Stimulated activated CD8-positive, alpha-beta memory T cell treated with anti-CD3 and anti-CD28 coated beads, Interleukin-12 subunit alpha, Interleukin-12 subunit beta, amount 100 ng/mL, for 4 hours (primary cell): Measurements from ENCODE around the gene RNF121.

Experiments
- DNase-seq: peaks from one replicate; pipeline ENCODE4 v3.0.0-alpha.2; 2020; ENCODE audit warnings: low read depth

Gene RNF121

GRCh38 chr11:72039031-72039855 is 110.4 kb downstream of the RNF121 start:
- no peak for DNase-seq

DNA sequence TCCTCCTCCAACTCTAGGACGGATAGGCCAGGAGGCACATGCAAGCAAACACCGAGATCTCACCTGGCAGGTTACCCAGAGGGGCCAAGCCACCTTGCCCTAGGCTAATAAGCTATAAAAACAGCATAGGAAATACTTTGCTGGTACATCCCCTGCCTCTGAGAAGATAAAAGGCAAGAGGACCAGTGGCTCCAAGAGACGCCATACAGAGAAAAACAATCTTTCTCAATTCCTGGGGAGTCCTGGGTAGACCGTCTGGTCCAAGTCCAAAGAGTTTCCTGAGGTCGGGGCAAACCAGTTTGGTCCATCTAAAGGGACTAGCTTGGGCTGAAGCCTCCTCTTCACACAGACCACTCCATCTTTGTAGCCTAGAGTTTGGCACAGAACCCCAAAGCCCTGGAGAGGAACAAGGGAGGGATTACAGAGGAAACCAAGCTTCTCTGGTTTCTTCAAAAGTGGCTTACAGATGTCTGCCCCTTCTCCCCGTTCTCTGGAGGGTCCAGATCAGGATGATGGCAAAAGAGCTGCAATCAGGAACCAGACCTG is 111.1 kb downstream of the RNF121 start:
- DNase-seq = no peak

GRCh38 chr11:72040491-72041363 is 111.9 kb downstream of the RNF121 start:
- DNase-seq = peak; percentile 51

GRCh38 chr11:72041364-72042063 is 112.7 kb downstream of the RNF121 start:
- peak; percentile 10 for DNase-seq

DNA sequence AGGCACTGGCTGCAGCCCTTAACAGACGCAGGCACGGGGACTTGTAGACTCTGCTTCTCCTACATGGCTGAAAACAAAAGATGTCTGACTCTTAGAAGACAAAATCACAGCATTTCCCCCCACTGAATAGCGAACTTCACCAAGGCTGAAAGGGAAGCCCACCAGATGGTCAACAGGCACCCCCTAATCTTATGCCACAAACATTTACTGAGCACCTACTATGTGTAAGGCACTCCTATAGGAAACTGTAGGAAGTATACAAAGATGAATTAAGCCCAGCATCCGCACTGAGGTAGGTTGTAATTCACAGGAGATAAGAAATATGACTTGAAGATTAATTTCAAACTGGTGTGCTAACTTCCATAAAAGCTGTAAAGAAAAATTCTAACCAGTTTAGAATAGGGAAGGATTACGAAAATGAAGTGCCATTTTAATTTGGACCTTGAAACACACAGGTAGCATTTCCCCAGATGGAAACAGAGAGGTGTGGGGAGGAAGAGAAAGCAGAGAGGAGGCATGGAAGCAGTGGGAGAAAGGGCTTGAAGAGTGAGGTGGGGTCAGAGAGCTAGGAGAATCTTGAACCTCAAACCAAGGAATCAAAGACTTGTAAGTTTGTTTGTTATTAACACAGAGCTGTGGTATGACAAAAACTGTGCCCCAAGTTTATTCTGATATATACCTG is 113.4 kb downstream of the RNF121 start:
- DNase-seq = no peak

DNA sequence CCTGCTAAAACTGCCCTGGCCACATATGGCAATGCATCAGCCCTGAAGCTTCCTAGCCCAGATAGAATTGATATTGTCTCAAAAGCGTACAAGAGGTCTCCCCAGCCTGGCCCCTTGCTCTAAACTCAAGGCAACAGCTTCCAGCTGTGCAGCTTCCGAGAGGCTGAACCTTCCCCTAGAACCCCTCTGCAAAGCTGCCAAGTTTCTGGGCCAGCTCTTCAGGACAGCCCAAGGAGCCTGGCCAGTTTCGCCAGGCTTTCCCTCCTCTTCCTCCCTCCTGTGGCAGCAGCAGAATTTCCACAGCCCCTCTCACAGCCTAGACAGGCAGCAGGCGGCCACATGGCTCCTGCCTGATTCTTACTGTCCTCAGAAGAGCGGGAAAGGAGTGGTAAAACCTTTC is 117.0 kb downstream of the RNF121 start:
- DNase-seq = no peak
